ENCODE results near the gene OTOF.

DNA sequence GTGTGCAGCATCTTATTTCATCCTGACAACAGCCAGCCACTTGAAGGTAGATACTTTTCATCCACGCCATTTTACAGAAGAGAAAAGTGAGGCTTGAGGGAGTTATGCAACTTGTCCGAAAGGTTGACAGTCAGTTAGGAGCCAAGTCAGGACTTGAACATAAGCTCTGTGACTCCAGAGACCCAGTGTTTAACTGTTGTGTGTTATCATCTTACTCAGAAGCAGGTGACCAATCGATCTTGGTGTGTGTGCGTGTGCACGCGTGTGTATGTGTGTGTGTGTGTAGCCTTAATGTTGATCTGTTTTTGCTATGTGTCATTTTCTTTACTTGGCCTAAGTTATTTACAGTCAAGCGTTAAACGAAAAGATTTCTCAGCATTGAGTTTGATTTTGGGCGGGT is 54.2 kb downstream of the OTOF start:
- TF ChIP-seq NPAS2 (CRISPR knock-in tag; IDR thresholded peaks at IDR 0.05; ENCODE audit: borderline replicate concordance) = no peak
- TF ChIP-seq, protein P1, sequence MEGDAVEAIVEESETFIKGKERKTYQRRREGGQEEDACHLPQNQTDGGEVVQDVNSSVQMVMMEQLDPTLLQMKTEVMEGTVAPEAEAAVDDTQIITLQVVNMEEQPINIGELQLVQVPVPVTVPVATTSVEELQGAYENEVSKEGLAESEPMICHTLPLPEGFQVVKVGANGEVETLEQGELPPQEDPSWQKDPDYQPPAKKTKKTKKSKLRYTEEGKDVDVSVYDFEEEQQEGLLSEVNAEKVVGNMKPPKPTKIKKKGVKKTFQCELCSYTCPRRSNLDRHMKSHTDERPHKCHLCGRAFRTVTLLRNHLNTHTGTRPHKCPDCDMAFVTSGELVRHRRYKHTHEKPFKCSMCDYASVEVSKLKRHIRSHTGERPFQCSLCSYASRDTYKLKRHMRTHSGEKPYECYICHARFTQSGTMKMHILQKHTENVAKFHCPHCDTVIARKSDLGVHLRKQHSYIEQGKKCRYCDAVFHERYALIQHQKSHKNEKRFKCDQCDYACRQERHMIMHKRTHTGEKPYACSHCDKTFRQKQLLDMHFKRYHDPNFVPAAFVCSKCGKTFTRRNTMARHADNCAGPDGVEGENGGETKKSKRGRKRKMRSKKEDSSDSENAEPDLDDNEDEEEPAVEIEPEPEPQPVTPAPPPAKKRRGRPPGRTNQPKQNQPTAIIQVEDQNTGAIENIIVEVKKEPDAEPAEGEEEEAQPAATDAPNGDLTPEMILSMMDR (IDR thresholded peaks at IDR 0.05) = no peak
- no peak for TF ChIP-seq MYC (IDR thresholded peaks at IDR 0.05; ENCODE audit: borderline replicate concordance, low read length)
- no peak for TF ChIP-seq HOXA7 (CRISPR knock-in tag; IDR thresholded peaks at IDR 0.05)
- TF ChIP-seq PHF8 (IDR thresholded peaks at IDR 0.05; ENCODE audit: borderline replicate concordance, low read depth) = no peak

Measured in A549 (cell line).